Eye (tissue), 1 donor: ENCODE results near the gene OBSL1.
A peak's percentile ranks its signal among the peaks of the same experiment; 100 is the strongest.

Experiments
- DNase-seq: peaks from one replicate; pipeline ENCODE4 v3.0.0-alpha.2; 2015

OBSL1 gene

DNA sequence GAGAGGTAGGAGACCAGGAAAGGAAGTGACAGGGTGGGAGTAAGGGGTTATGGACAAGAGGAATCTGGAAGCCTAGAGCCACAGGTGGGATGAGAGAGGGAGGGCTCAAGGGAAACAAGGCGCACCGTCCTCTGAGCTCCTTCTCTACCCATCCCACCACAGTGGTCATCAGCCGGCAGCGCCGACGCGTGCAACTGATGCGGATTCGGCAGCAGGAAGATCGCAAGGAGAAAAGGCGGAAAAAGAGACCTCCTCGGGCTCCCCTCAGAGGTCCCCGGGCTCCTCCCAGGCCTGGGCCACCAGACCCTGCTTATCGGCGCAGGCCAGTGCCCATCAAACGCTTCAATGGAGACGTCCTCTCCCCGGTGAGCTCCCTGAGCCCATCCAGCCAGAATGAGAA is 22.3 kb downstream of the OBSL1 start:
- DNase-seq, result no peak

DNA sequence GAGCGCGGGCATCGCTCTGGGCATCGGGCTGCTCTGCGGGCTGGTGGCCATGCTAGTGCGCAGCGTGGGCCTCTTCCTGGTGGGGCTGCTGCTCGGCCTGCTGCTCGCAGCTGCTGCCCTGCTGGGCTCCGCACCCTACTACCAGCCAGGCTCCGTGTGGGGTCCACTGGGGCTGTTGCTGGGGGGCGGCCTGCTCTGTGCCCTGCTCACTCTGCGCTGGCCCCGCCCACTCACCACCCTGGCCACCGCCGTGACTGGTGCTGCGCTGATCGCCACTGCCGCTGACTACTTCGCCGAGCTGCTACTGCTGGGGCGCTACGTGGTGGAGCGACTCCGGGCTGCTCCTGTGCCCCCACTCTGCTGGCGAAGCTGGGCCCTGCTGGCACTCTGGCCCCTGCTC is 23.7 kb downstream of the OBSL1 start:
- no peak for DNase-seq

DNA sequence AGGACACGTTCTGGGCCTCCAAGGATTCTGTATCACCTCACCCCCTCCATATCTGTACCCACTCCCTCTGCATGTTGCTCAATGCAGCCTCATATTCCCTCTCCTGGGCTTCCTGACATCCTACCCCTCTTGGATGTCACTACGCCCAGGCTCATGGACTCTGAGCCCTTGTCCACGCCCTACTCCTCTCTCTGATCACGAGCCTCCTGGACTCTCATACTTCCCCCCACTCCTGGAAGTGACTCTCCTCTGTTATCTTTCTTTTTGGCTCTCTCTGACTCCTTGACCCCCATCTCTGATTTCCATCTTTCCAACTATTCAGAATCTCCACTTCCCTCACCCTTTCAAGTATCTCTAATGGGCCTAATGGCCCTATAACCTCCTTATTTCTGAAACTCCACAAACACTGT is 25.4 kb downstream of the OBSL1 start:
- DNase-seq, result no peak

DNA sequence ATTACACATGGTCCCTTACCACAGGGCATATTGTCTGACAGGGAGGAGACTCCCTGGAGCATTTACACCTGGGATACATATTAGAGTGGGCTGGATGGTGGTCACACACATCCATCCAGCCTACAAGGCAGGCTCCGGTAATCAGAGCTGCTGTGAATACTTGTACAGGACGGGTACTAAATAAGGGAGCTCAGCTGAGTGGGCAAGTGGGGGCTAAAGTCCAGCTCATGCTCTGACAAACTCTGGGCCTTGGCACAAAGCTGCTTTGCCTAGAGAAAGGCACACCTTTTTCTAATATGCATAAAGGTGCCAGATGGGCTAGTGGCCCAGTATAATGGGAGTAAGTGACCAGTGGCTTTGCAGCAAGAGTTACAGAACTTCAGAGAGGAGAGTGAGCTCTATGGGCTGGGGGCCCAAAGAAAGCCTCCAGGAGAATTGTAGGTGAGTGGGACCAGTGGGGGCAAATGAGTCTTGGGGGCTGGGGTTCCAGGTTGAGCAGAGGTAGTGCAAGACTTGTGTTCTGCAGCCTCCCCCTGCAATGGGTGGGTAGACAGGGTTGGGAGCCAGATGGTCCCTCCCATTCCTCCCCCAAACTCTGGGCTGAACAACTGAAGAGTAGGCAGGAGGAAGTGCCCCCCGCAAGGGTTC is 25.9 kb downstream of the OBSL1 start:
- no peak for DNase-seq

DNA sequence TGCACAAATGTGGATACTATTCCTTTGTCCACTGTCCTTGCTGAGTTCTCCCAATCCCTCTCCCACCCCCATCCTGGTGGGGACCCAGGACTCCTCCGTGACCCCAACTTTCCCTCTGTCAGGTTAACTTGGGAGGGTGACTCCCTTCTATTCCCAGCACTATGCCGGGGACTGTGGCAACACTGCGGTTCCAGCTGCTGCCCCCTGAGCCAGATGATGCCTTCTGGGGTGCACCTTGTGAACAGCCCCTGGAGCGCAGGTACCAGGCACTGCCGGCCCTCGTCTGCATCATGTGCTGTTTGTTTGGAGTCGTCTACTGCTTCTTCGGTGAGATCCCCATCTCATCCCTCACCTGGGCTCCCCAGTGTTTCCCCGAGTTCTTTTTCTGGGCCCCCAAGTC is 26.8 kb downstream of the OBSL1 start:
- DNase-seq, result no peak

DNA sequence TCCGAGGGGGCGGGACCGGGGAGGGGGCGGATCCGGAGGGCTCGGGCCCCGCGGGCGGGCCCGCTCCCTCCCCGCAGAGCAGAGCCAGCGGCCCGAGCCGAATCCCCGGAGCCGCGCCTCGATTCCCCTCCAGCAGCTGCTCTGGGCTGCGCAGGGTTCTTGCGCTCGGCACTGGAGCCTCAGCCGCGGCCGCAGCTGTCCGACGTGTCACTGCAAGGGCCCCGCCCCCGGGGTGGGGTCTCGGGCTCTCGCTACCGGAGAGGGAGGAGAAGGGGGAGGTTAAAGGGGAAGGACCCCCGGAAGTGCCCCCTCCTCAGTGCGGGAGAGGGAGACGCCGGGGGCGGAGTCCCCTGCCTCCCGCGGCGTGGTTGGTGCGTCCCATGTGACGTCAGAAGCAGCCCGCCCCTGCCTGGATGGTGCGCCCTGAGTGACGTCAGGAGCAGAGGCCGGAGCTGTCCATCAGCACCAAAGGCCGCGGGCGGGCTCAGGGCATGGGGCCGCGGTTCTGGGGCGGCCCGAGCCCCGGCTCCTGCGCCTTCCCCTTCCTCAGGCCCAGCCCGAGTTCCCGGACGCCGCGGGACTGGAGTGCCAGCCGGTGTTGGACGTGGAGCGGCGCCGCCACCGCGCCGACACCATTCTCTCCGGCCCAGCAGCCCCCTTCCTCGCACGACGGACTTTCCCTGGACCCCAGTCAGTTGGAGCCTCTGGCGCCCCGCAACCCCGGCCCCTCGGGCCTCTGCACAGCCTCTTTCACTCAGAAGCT is 27.6 kb downstream of the OBSL1 start, which contains the start of the genes CHPF and TMEM198:
Gene CHPF, minus strand, starts transcription at position 214 of the 763 bp plus-strand sequence. CDS start 271 bp downstream, outside the sequence.
Gene TMEM198, plus strand, starts transcription at position 433 of the 763 bp plus-strand sequence. CDS start 700 bp downstream, outside the sequence.
- peak; percentile 99 for DNase-seq

DNA sequence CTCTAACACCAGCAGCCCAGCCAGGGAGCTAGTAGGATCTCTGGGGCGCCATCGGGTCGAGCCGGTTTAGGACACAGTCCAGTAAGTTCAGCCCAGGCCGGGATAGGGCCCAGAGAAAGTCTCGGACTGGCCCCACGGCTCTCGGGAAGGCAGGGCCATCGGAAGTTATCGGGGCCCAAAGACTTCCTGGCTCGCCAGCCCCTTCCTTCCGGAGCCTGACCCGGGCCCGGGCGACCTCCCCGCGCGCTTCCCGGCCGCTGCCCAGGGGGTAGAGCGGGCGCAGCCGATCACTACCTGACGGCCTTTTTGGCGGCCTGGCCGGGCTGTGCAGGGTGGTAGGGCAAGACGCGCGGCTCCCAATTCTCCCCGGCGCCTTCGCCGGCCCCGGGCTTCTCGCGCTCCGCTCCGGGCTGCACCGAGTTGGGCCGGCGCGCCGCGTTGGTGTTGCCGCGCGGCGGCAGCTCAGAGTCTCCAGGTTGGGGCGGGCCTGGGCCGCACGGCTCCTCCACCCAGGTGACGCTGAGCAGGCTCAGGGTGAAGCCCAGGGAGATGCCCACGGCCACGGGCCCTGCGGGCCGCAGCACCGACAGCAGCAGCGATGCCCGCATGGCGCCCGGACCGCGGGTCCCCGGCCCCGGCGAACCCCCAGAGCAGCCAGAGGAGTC is 28.3 kb downstream of the OBSL1 start:
- no peak for DNase-seq

DNA sequence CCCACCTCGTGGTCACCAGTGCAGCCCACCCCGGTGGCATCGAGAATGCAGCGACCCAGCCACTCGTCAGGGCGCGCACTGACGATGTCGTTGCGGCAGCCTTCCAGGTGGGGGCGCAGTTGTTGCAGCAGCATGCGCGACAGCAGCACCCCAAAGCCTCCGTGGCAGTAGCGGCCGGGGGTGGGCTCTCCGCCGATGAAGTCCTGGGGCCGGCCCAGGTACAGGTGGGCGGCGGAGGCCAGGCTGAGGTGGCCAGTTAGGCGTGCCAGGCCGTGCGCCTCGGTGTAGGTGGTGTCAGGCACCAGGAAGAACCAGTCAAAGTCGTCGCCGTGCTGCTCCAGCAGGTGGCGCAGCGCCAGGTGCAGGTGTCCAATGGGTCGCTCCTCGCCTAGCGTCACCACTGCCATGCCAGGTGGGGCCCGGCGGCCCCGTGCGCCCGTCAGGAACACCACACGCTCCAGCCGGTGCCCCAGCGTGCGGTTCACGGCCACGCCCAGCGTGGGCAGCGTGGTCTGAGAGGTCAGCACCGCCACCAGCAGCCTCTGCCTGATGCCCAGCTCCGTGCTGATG is 29.6 kb downstream of the OBSL1 start:
- peak; percentile 94 for DNase-seq

DNA sequence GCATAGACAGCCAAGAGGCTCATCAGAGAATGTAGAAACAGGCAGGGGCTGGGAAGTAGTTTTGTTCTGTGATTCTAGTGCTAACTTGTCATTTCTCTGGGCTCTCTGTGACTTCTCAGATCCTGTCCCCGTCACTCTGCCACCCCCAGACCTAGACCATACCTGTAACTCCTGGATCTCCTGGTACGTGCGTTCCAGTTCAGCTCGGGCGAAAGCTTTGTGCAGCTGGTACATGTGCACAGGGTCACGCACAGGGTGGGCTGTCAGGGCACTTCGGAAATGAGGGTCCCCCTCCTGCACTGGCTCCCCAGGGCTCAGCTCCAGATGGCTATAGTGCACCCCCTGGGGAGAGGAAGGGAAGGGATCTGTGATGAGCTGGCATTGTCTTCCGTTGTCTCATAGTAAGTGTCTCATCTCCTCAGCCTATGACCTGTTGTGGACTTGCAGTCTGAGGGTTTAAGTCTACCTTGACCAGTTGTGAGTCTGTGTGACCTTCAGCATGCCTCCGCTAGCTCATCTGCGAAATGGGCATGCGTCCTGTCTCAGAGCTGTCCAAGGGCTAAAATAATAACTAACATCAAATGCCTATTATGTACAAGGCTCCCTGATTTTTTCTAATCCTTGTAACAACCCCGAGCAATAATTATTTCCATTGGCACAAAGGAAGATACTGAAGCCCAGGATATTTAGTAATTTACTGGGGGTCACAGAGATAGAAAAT is 30.4 kb downstream of the OBSL1 start:
- DNase-seq, result no peak

DNA sequence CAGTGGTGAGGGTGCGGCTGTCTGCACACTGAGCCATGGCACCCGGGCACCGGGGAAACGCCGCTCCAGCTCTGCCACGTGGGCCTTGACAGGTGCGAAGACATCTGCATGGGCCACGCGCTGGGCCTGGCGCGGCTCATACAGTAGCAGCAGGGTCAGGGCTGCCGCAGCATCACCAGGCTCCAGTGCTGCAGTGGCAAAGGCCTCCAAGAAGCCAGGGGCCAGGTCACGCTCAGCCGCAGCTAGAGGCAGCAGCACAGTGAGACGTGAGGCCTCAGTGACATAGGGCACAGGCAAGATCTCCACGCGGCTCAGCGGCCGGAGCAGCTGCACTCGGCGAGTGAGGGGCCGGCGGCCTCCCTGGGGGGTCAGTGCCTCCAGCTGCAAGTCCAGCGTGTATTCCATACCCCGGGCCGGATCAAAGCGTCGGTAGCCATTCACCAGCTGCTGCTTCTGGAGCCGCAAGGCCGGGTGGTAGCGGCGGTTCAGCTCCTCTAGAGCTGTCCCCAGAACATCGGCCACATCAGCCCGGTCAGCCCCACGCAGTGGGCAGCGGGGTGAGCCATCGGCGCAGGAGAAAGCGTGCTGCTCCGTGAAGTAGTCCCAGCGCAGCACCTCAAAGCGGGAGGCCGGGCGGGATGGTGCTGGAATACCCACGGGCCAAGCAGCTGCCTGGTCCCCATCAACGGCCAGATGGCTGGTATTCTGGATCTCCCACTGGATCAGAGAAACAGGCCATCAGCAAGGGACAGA is 31.2 kb downstream of the OBSL1 start:
- DNase-seq, result peak; percentile 52

DNA sequence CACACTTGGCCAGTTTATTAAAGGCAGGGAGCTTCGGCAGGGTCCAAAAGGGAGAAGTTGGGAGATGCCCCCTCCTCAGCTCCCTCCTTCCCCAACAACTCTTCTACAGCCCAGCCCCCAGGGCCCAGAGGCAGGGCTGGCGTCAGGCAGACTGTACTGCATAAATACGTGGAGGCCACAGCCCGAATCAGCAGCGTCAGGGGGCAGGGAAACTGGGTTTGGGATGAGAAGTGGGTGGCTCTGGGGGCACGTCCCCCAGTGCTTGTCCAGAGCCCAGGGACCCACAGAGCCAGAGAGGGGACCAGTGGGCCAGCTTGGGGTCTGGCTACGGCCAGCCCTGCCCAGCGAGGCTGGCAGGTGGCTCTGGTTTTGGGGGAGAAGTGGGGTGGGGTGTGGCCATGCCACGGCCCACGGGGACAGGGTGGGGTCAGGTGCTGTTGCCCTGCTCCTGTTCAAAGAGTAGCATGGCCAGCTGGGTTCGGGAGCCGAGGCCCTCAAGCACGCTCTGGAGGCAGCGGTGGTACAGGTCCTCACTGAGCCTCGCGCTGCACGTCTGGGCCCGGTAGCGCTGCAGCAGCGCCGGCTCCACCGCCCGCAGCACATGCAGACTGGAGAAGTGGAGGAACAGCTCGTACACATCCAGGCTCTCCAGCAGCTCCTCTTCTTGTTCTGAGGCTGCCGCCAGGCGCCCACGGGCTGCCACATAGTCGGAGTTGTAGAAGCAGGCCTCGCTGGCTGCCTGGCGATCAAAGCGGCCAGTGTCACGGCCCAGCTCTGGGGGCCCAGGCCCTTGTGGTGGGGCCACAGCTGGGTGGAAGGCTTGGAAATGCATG is 32.2 kb downstream of the OBSL1 start:
- no peak for DNase-seq

DNA sequence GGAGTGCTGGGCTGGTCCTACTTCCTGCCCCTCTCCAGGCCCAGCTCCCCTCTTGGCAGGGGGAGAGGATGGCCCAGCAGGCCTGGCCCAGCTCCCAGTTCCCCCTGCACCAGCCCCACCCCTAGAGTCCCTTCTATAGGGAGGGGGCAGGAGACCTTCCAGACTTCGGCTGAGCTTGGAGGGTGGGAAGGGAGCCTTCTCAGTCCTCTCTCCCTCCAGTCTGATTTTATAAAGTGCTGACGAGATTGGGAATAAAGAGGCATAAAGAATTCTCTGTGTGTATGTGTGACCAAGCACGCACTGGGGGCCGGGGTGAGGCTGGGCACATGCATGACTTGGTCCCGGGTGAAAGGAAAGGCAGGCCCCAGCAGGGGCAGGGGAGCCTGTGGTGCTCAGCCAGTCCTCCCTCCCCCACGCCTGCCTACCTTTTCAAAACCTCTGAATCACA is 32.8 kb downstream of the OBSL1 start:
- DNase-seq, result peak; percentile 80

DNA sequence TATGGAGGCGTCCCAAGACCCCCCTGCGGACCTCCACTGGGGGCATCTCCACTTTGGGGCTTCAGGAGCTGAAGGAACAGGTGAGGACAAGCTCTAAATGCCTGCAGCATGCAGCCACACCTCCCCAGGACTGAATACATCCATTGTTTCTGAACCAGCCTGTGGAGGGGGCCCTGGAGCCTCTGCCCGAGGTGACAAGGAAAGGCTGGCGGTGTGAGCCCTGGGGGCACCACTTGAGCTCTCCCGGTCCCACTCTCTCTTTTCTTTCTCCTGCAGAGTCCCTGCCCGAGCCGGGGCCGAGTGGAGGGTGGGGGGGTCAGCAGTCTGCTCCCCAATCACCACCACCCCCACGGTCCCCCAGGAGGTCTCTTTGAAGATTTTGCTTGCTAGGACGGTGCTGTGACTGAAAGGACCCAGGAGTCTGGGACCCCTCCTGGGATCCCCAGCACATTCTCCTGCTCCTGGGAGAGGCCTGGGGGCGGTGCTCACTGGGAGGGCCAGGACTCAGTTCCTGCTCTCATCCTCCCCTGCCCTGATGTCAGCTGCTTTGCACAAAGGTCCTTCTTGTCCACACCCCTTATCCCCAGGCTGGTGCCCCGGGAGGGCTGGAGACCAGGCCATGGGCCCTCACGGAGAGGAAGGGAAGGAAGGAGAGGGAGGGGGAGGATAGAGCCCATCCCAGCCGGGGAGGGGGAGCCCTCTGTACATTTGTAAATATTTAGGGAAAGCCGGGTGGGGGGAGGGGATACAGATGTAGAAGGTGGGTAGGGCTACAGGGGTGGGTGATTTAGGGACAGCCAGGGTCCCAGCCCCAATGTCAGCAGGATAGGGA is 33.5 kb downstream of the OBSL1 start:
- peak; percentile 60 for DNase-seq

DNA sequence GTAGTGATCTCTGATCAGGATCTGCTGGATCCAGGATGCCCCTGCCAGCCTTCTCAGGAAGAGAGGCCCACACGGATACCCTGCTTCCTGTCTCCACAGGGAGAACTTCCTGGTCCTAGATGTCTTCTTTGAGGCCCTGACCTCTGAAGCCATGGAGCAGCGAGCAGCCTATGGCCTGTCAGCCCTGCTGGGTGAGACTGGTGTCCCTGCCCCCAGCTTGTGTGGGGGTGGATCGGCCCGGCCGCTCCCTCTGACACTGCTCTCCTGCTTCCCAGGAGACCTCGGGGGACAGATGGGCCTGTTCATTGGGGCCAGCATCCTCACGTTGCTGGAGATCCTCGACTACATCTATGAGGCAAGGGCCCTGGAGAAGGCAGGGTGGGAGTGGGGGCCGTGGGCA is 34.4 kb downstream of the OBSL1 start:
- DNase-seq, result no peak

DNA sequence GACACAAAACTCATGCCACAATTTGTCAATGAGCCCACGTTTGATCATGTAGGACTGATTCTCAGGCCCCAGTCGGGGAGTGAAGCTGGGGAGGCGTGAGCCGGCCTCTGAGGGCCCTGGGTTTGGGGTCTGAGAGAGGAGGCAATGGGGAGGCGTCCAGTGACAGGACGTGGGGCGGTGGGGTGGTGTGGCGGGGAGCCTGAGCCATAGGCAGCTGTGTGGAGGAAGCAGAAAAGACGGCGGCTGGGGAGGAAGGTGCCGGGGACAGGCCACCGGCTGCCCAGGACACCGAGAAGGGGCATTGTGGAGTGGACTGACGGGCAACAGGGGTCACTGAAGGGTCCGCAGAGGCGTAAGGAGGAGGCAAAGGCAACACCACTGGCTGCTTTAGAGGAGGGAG is 34.9 kb downstream of the OBSL1 start:
- no peak for DNase-seq

DNA sequence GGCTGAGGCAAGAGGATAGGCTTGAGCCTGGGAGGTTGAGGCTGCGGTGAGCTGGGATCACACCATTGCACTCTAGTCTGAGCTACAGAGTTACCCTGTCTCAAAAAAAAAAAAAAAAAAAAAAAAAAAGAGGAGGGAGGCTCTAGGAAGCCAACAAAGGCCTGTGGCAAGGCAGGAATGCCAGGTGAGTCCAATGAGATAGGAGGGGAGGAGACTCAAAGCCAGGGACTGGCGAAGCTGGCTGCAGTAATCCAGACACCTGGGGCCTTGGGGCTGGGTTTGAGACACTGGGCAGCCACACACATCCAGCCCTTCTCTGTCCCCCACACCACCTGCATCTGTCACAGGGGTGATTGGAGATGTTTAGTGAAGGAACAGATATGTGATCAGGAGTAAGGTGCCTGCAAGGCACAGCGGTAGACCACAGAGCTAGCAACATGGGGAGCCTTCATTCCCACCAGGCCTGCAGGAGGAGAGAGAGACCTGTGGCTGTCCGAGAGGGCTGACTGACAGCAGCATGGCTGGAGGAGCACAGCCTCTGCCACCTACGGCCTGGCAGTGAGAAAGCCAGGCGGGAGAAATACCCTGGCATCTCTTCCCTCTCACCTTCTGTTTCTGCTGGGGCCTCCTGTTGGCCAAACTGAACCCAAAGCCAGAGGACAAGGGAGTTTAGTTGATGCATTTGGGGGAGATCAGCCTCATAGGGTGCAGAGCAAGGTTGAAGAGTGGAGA is 37.2 kb downstream of the OBSL1 start:
- DNase-seq, result no peak

DNA sequence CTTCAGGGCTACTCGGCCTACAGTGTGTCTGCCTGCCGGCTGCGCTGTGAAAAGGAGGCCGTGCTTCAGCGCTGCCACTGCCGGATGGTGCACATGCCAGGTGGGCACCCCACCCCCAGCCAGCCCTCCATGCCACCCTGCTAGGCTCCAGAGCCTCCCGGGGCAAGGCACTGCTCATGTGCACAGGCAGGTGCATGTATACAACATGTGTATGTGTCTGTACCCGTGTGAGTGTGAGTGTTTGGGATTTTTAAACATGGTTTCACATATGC is 39.0 kb downstream of the OBSL1 start:
- no peak for DNase-seq

DNA sequence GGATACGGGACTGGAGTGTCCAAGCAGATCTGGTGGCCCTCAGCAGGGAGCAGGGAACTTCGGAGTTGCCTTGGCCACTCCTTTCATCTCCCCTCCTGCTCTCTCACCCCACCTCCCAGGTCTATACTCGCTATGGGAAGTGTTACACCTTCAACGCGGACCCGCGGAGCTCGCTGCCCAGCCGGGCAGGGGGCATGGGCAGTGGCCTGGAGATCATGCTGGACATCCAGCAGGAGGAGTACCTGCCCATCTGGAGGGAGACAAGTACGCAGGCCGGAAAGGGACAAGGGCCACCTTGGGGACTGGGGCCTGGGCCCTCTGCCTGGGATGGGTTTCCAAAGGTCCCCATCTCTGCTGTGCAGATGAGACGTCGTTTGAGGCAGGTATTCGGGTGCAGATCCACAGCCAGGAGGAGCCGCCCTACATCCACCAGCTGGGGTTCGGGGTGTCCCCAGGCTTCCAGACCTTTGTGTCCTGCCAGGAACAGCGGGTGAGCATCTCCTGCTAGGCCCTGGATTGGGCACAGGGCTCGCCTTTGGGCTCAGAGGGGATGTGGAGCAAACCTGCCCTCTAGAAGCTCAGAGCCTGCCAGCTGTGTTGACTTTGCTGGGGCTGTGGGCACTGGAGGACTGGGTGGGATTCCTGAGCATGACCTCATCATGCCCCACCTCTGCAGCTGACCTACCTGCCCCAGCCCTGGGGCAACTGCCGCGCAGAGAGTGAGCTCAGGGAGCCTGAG is 39.5 kb downstream of the OBSL1 start:
- no peak for DNase-seq
